GM21717 (cell line): Measurements from ENCODE around the gene CACNG7.

Experiments
- ATAC-seq: cut with Tn5 transposase; IDR thresholded peaks from one replicate; pipeline ENCODE4 v1.9.1; 2021; ENCODE audit warnings: mild to moderate bottlenecking, moderate library complexity; ENCODE audit not compliant: unreplicated experiment

CACNG7 gene

DNA sequence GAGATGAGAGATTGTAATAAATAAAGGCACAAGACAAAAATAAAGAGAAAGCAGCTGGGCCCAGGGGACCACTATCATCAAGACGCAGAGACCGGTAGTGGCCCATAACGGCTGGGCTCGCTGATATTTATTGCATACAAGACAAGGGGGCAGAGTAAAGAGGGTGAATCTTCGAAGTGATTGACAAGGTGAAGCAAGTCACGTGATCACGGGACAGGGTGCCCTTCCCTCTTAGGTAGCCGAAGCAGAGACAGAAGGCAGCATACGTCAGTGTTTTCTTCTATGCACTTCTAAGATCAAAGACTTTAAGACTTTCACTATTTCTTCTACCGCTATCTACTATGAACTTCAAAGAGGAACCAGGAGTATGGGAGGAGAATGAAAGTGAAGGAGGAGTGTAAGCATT, 31.7 kb upstream of the CACNG7 start:
- no peak for ATAC-seq

DNA sequence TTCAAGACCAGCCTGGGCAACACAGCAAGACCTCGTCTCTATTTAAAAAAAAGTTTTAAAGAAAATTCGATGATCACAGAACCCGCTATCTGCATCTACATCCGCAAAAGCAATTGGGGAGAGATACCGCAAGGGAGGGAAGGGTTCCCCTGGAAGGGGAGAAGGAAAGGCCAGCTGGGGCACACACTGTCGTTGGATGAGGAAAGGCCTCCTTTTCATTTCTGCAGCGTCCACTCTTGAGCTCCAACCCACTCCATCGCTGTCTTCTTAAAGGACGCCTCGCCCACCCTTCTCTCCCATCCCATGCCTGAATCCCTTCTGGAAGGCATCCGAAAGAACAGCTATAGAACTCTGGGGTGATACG, 30.3 kb upstream of the CACNG7 start:
- no peak for ATAC-seq

DNA sequence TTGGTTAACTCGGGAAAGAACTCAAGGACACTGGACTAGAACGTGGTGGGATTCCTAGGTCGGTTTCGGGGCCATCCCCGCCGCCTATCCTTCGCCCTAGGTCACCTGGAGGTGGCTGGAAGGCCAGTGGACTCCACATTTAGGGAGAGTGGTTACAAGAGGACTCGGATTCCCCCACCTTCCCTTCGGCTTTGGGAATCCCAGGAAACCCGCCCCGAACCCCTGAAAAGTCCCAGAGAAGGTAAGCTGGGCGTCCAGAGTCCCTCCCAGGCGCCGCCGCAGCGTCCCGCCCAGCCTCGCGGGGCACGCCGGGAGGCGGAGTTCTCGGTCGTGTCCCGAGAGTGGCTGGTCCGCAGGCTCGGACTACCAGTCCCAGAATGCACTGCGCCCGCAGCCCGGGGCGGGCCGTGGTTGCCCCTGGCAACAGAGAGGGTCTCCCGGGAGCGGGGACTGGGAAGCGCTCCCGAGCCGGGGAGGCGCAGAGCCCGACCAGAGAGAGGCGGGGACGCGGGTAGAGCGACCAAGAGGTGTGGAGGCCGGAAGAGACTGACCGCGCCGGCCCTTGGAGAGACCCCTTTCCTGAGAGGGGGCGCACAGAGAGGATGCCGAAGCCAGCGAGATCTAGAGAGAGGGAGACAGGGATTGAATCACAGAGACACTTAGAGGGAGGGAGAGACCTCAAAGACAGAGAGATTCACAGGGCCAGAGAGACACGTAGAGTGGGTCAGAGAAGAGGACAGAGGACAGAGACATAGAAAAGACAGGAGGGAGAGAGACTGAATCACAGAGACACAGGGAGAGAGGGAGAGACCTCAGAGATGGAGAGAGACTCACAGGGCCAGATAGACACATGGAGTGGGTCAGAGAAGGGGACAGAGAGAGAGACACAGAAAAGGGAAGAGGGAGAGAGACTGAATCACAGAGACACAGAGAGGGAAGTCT, 29.7 kb upstream of the CACNG7 start:
- ATAC-seq: peak; percentile 68

DNA sequence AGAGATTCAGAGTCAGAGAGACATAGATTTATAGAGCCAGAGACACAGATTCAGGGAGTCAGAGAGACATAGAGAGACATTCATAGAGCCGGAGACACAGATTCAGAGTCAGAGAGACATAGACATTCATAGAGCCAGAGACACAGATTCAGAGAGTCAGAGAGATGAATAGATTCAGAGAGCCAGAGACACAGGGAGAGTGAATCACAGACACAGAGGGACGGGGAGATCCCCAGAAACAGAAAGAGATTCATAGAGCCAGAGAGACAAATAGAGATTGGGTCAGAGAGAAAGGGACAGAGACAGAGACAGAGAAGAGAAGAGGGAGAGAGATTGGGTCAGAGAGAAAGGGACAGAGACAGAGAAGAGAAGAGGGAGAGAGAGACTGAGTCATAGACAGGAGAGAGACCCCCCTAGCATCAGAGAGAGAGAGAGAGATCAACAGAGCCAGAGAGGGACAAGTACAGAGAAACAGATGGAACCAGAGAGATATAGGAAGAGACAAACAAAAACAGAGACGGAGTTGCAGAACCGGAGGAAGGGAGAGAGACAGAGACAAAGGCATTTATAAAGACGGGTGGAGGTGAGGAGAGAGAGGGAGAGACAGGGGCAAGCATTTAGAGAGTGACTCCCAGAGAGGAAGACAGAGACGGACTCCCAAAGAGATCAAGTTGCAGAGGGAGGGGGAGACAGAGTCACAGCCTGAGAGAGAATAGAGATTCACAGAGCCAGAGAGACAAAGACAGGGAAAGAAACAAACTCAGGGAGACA, 28.2 kb upstream of the CACNG7 start:
- ATAC-seq: no peak

DNA sequence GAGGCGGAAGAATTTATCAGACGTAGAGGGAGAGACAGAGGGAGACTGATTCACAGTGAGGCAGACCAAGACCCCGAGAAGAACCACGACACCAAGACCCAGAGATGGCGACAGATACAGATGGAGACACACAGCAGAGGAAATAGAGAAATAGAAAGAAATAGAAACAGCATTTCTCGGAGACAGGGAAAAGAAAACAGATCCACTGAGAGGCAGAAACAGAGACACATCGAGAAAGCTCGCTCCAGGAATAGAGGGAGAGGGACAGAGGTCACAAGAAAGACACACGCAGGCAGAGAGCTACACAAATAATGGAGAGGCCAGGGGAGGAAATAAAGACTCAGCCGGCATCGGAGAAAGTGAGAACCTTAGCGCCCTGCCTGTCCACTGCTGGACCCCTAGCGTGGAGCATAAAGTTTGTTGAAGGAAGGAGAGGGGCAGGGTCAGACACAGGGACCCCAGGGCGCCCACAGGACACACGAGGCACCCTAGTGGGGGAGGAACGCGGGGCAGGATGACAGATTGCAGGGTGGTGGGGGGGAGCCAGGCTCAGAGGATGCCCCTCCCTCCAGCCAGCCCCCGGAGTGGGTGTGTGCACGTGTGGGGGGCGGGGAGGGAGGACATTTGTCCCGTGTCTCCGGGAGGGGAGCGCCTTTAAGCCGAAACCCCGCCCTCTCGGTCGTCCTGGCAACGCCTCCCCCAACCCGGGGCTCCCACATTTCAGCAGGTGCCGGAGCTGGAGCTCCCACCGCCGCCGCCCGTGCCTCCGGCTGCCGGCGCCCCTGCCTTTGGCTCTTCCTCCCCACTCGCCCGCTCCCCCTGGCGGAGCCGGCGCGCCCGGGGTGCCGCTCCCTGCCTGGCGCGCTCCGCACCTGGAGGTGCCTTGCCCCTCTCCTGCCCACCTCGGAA, 27.3 kb upstream of the CACNG7 start, which contains the start of gene PRKCG:
PRKCG (plus strand) TSS at position 716 of the 909 bp plus-strand sequence. CDS start 298 bp downstream, outside the sequence.
- ATAC-seq: no peak

DNA sequence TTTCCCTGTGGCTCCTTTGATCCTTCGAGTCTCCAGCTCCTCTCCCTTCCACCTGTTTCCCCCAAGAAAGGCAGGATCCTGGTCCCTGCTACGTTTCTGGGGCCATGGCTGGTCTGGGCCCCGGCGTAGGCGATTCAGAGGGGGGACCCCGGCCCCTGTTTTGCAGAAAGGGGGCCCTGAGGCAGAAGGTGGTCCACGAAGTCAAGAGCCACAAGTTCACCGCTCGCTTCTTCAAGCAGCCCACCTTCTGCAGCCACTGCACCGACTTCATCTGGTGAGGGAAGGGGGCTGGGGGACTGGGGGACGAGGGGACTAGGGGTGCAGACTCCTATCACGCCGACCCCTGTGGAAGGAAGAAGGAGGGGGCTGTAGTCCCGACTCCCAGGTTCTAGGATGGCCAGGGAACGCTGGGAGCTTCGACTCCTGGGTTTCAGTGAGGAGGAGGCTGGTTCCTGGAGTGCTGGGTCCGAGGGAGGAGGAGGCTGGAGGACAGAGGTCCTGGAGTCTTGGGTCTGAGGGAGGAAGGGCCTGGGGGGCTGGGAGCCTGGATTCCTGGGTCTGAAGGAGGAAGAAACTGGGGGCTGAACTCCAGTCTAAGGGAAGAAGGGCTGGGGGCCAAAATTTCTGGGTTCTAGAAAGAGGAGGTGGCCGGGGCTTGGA, 26.6 kb upstream of the CACNG7 start:
- no peak for ATAC-seq

DNA sequence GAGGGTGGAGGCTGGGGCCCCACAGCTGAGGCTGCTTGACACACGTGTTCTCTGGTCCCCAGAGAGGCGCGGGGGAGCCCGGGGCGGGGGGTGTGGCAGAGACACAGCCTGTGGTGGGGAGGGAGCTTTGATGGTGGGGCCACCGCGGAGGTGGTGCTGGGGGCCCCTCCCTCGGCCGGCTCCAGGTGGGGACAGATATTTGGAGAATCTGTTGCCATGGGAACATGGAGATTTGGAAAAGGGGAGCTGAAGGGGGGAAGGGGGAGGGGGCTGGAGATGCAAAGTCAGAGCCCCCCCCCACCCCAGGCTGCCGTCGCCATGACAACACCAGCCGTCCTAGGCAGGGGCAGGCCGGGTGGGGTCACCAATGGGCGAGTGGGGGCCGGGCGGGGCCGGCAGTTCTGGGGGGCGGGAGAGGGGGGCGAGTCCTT, 25.8 kb upstream of the CACNG7 start:
- no peak for ATAC-seq

DNA sequence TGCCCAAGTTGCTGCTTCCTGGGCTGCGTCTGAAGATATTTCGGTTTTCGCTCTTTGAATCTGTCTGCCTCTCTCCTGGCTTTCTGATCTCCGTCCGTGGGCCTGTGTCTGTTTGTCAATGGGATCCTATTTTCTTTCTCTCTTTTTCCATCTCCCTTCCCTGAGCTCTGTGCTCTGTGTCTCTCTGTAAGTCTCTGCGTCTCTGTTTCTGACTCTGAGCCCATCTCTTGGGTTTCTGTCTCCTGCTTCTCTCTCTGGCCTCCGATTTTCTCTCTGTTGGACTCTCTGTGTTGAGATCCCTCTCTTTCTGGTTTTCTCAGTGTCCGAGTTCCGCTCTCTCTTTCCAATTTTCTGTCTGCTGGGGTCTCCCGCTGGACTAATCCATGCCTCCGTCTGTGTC, 25.3 kb upstream of the CACNG7 start:
- ATAC-seq: no peak

DNA sequence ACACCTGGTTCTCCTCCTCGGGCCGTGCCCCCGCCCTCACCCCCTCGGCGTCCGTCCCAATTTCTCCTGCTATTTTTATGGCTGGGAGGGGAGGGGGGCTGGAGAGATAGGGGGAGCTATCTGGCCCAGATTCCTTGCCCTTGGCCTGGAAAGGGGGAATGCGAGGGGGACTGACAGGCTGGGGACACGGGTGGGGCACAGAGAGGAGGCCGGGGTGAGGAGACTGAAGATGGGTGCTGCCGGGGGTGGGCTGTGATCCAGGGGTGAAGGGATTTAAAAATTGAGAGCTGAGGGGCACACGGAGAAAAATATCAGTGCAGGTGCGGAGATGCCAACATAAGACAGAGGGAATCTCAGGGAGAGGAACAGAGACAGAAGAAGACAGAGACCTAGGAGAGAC, 24.8 kb upstream of the CACNG7 start:
- no peak for ATAC-seq

DNA sequence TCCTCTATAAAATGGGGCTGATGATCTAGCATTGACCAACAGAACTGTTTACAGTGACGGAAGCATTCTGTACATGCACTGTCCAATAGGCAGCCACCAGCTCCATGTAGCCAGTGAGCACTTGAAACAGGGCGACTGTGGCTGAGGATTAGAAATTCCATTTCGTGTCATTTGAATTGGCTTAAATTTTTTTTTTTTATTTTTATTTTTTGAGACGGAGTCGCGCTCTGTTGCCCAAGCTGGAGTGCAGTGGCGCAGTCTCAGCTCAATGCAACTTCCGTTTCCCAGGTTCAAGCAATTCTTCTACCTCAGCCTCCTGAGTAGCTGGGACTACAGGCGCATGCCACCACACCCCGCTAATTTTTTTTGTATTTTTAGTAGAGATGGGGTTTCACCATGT, 24.0 kb upstream of the CACNG7 start:
- no peak for ATAC-seq

DNA sequence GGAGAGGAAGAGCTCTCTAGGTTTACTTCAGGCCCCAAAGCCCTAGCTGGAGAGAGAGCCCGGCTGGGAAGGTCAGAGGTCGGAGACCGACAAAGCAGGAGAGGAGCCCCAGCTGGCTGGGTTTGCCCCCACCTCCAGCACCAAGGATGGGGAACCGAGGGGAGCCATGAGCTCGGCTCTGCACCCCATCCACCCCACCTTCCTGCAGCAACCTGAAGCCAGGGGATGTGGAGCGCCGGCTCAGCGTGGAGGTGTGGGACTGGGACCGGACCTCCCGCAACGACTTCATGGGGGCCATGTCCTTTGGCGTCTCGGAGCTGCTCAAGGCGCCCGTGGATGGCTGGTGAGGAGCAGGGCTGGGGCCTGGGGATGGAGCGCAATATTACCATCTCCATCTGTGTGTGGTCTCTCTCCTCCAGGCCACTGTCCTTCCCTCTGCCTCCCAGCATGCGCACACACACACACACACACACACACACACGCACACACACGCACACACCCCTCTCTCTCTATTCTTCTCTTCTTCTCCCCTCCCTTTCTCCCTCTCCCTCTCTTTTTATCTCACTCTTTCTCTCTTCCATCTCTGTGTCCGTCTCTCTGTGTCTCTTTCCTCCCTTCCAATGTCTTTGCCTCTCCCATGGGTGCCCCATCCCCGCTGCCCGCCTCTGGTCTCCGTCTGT, 16.6 kb upstream of the CACNG7 start:
- ATAC-seq: no peak

DNA sequence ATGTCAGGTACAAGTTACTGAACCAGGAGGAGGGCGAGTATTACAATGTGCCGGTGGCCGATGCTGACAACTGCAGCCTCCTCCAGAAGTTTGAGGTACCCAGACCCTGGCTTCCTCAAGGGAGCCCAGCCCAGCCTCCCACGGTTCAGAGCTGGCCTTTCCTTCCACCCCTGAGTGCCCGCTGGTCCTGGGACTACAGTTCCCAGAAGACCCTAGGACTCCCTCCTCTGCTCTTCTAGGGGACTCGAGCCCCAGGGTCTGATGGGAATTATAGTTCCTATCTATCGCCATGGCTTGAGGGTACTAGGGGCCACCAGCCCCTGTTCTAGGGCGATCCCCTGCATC, 16.1 kb upstream of the CACNG7 start:
- ATAC-seq: no peak

DNA sequence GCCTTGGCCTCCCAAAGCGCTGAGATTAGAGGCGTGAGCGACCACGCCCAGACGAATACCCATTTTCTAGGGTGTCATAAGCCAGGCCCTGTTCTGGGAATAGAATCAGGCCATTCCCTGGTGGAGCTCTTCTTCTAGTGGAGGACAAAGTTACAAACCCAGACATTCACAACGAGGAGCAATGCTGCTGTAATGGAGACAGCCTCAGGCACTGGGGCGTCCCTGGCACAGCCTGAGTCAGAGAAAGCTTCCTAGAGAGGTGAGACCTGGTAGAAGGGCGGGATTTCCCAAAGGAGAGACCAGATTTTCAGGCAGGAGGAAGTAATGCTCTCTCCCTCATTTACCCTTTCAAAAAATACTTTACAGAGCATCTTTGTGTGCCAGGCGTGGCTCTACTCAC, 14.4 kb upstream of the CACNG7 start:
- no peak for ATAC-seq

DNA sequence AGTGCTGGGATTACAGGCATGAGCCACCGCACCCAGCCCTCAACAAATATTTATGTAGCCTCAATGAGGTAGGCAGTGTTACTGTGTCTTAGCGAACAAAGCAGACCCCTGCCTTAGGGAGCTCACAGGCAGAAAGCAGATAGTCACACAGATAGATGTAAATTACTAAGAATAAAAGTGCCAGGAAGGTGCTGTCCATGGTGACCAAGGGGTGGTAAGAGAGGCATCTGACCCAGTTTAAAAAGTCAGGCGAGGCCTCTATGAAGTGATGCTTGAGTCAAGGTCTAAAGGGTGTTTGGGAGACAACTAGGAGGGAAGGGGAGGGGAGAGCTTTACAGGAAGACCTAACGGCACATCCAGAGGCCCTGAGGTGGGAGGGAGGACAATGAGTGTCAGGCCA, 12.4 kb upstream of the CACNG7 start:
- ATAC-seq: no peak

DNA sequence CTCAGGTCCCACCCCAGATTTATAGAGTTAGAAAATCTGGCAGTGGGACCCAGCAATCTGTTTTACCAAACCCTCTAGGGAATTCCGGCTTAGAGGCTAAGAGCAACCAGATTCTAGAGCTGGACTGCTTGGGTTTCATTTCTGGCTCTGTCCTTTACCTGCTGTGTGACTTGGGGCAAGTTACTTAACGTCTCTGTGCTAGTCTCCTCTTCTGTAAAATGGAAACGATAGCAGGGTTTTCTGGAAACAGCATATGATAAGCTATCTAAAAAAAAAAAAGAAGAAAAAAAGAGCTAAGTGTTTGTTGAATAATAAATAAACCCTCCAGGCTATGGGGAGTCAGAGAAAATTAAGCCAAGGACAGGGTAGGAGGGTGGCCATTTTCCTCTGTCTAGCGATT, 11.6 kb upstream of the CACNG7 start:
- no peak for ATAC-seq

DNA sequence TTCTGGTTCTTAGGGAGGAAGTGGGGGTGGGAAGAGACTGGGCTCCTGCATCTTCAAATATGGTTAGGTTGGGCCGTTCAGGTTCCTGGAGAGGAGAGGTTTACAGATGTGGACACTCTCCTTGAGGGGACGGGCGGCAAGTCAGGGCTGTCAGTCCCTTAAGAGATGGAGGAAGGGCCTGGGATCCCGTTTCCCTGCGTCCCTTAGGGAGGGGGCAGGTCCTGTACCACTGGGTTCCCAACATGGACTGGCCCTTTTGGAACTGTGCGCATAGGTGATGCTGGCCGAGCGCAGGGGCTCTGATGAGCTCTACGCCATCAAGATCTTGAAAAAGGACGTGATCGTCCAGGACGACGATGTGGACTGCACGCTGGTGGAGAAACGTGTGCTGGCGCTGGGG, 10.9 kb upstream of the CACNG7 start:
- no peak for ATAC-seq

DNA sequence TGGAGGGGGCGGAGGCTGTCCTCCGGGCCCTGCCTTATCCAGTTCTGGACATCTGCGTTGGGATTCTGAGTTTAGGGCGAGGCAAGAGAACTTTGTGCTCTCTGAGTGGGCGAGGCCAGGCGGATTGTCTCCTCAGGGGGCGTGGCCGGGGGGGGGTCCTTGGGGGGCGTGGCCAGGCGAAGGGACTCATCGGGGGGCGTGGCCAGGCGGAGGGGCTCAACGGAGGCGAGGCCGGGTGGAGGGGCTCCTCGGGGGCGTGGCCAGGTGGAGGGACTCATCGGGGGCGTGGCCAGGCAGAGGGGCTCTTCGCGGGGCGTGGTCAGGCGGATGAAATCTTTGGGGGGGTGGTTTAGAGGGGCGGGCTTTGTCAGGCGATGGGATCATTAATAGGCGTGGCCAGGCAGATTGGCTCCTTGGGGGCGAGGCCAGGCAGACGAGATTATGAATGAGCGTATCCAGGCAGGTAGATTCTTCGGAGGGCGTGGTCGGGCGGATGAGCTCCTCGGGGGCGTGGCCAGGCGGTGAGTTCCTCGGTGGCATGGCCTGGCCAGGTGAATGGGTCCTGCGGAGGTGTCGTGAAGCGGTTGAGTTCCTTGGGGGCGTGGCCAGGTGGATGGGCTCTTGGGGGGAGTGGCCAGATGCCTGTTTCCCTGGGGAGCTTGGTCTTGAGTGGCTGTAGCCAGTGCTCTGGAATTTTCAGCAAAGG, 10.3 kb upstream of the CACNG7 start:
- ATAC-seq: no peak

DNA sequence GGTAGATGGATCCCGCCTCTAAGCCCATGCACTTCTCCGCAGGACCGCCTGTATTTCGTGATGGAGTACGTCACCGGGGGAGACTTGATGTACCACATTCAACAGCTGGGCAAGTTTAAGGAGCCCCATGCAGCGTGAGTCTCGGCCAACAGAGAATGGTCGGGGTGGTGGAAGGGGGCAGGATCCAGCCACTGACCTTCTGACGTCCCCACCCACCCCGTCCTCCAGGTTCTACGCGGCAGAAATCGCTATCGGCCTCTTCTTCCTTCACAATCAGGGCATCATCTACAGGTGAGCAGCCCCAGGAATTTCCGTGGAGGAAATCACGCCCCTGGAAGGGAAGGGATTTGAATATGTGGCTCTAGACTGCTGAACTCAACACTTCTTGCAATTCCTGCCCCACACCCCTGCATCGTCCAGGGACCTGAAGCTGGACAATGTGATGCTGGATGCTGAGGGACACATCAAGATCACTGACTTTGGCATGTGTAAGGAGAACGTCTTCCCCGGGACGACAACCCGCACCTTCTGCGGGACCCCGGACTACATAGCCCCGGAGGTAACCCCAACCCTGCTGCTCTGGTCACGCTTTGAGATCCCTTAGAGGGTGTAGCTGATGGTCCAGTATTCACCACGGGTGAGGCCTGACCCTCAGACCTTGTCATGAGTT, 8.8 kb upstream of the CACNG7 start:
- ATAC-seq: no peak
